ENCODE results near the gene SPOCK2. TPM values are rescaled to one million over a fixed set of nuclear protein-coding genes. Genes with fewer than 3 reads are reported as not detected.

Gene SPOCK2
- total RNA-seq, 4 donors from 2014 or later = 4.6 to 12.1 (median 7.8) TPM

GRCh38 chr10:72092171-72092924 is 4.0 kb upstream of the SPOCK2 start:
- 94% methylated on average over 8 of the region's 8 CpGs for WGBS
- Histone ChIP-seq H3K27me3 (peaks cover 9 to 26% (median 16%) of the 10 kb centered on the region in 4 donors), H3K27ac (replicated peaks in 1 of 4) (no peak overlapping the region), H3K4me1 (peaks cover 14 to 17% (median 16%) of the 10 kb centered on the region in 4 donors), H3K36me3 (peaks cover 12 to 29% (median 16%) of the 10 kb centered on the region in 4 donors), H3K4me3 (no peak overlapping the region), H3K9me3 (no peaks in the 10 kb centered on the region)
- no peak for TF ChIP-seq POLR2AphosphoS5 (IDR thresholded peaks at IDR 0.05)
- no peak for TF ChIP-seq EP300 (IDR thresholded peaks at IDR 0.05)
- TF ChIP-seq CTCF (IDR thresholded peaks at IDR 0.05) = no peak
- no peak for TF ChIP-seq POLR2A (IDR thresholded peaks at IDR 0.05; ENCODE audit: low read depth)
- intact Hi-C loops (cut with DNase I) = no loop called here
- DNase-seq (ENCODE audit: extremely low spot score) = no peak

DNA sequence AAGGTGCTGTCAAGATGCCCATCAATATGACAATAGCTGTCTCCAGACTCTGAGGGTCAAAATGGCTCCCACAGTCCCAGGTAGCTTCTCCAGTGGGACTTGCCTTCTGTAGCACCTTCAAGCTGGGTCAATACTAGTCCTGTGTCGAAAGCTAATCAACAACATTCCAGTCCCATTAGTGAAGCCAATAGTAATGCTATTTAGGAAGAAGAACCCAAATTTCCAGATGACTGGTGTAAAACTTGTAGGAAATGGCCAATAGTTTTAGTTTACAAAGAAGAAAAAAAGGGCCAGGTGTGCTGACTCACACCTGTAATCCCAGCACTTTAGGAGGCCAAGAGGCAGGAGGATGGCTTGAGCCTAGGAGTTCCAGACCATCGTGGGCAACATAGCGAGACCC is 2.0 kb upstream of the SPOCK2 start:
- 98% methylated on average over 3 of the region's 3 CpGs for WGBS
- H3K4me1 ChIP-seq = peaks cover 19 to 26% (median 24%) of the 10 kb centered on the region in 4 donors
- intact Hi-C loops (cut with DNase I) = no loop called here
- no peak overlapping the region for H3K4me3 ChIP-seq
- peaks cover 0 to 12% (median 1%) of the 10 kb centered on the region in 4 donors for H3K36me3 ChIP-seq
- TF ChIP-seq POLR2AphosphoS5 (IDR thresholded peaks at IDR 0.05) = no peak
- TF ChIP-seq CTCF (IDR thresholded peaks at IDR 0.05) = no peak
- TF ChIP-seq EP300 (IDR thresholded peaks at IDR 0.05) = no peak
- no peak for TF ChIP-seq POLR2A (IDR thresholded peaks at IDR 0.05; ENCODE audit: low read depth)
- DNase-seq (ENCODE audit: extremely low spot score) = no peak
- H3K27ac ChIP-seq (replicated peaks in 1 of 4) = no peak overlapping the region
- peaks cover 9 to 36% (median 20%) of the 10 kb centered on the region in 4 donors for H3K27me3 ChIP-seq
- no peaks in the 10 kb centered on the region for H3K9me3 ChIP-seq

GRCh38 chr10:72089618-72090017 is 1.3 kb upstream of the SPOCK2 start:
- 72% methylated on average over 6 of the region's 6 CpGs for WGBS
- Histone ChIP-seq H3K9me3 (no peaks in the 10 kb centered on the region), H3K4me1 (peaks cover 19 to 26% (median 24%) of the 10 kb centered on the region in 4 donors), H3K4me3 (no peak overlapping the region), H3K27ac (replicated peaks in 1 of 4) (no peak overlapping the region), H3K36me3 (peaks cover 0 to 12% (median 1%) of the 10 kb centered on the region in 4 donors), H3K27me3 (peaks cover 9 to 36% (median 20%) of the 10 kb centered on the region in 4 donors)
- TF ChIP-seq CTCF (IDR thresholded peaks at IDR 0.05) (no peak), POLR2A (IDR thresholded peaks at IDR 0.05; ENCODE audit: low read depth) (no peak), POLR2AphosphoS5 (IDR thresholded peaks at IDR 0.05) (no peak), EP300 (IDR thresholded peaks at IDR 0.05) (no peak)
- no peak for DNase-seq (ENCODE audit: extremely low spot score)
- intact Hi-C loops (cut with DNase I) = no loop called here

- TF ChIP-seq CTCF (IDR thresholded peaks at IDR 0.05) (no peak), EP300 (IDR thresholded peaks at IDR 0.05) (no peak), POLR2A (IDR thresholded peaks at IDR 0.05; ENCODE audit: low read depth) (no peak), POLR2AphosphoS5 (IDR thresholded peaks at IDR 0.05) (no peak)
- WGBS = 72% methylated on average over 14 of the region's 14 CpGs
- no peak for DNase-seq (ENCODE audit: extremely low spot score)
- peak overlapping the region in 1 of 4 donors; percentile 50 for H3K4me3 ChIP-seq
- peaks cover 9 to 36% (median 20%) of the 10 kb centered on the region in 4 donors for H3K27me3 ChIP-seq
- H3K36me3 ChIP-seq = peaks cover 0 to 12% (median 1%) of the 10 kb centered on the region in 4 donors
- no peak overlapping the region for H3K27ac ChIP-seq (replicated peaks in 1 of 4)
- no peaks in the 10 kb centered on the region for H3K9me3 ChIP-seq
- H3K4me1 ChIP-seq = peaks cover 19 to 26% (median 24%) of the 10 kb centered on the region in 4 donors
- intact Hi-C loops (cut with DNase I) = no loop called here
Measured at GRCh38 chr10:72088889-72089575, 681 bp upstream of the SPOCK2 start.

All from esophagus muscularis mucosa (tissue), 4 donors.